GM12892 (cell line): Measurements from ENCODE around the gene SP100.
A peak's percentile ranks its signal among the peaks of the same experiment; 100 is the strongest.
"Not testable (repeated sequence)": the region's sequence is repeated elsewhere in the genome, so short reads cannot be mapped to it uniquely, and the experiment has no call there.

Experiments
- DNase-seq: peaks from one replicate; pipeline ENCODE4 v3.0.0; 2011; ENCODE audit not compliant: insufficient read length
- FAIRE-seq: peaks from 2 replicates; lab custom pipeline; 2011; peaks lifted over from hg19 to GRCh38; lab: Jason Lieb, UNC
- POLR2A ChIP-seq: IDR thresholded peaks from 2 replicates; pipeline ENCODE4 v1.6.1; 2011; ENCODE audit warnings: low read depth, low read length, control low read depth
- POLR2AphosphoS5 ChIP-seq: IDR thresholded peaks from 2 replicates; pipeline ENCODE4 v1.6.1; 2011; ENCODE audit warnings: low read depth, low read length, control low read depth
- TAF1 ChIP-seq: IDR thresholded peaks from 2 replicates; pipeline ENCODE4 v1.6.1; 2011; ENCODE audit warnings: low read depth, mild to moderate bottlenecking, control low read depth, low read length, borderline replicate concordance

SP100 gene

GRCh38 chr2:230423851-230424458 lies 8.0 kb downstream of the SP100 start:
- TF ChIP-seq POLR2AphosphoS5 (no peak), POLR2A (no peak), TAF1 (no peak)

GRCh38 chr2:230425377-230425776 lies 9.4 kb downstream of the SP100 start:
- TF ChIP-seq POLR2A = no peak
- no peak for DNase-seq
- FAIRE-seq = peak; percentile 50

More at GRCh38 chr2:230423851-230424458, 8.0 kb downstream of the SP100 start:
- FAIRE-seq (peak; percentile 76), DNase-seq (no peak)

- FAIRE-seq (no peak), DNase-seq (no peak)
- TF ChIP-seq TAF1 (no peak), POLR2A (no peak), POLR2AphosphoS5 (no peak)
Observed at GRCh38 chr2:230429513-230429912, 13.5 kb downstream of the SP100 start.

- DNase-seq = no peak
- peak; percentile 73 for FAIRE-seq
- no peak for TF ChIP-seq POLR2AphosphoS5
- no peak for TF ChIP-seq POLR2A
- no peak for TF ChIP-seq TAF1
Observed at GRCh38 chr2:230430957-230431910, 15.2 kb downstream of the SP100 start.

- DNase-seq (no peak), FAIRE-seq (peak; percentile 46)
- no peak for TF ChIP-seq POLR2A
Observed at GRCh38 chr2:230434677-230435324, 18.8 kb downstream of the SP100 start.

GRCh38 chr2:230435431-230435830 lies 19.4 kb downstream of the SP100 start:
- FAIRE-seq (no peak), DNase-seq (no peak)
- no peak for TF ChIP-seq POLR2AphosphoS5
- no peak for TF ChIP-seq POLR2A
- no peak for TF ChIP-seq TAF1

GRCh38 chr2:230439121-230439520 lies 23.1 kb downstream of the SP100 start:
- DNase-seq, FAIRE-seq: not testable (repeated sequence)

- no peak for DNase-seq
- TF ChIP-seq TAF1 = no peak
- TF ChIP-seq POLR2AphosphoS5 = no peak
- TF ChIP-seq POLR2A = no peak
- FAIRE-seq = peak; percentile 71
Observed at GRCh38 chr2:230439590-230439989, 23.6 kb downstream of the SP100 start.

GRCh38 chr2:230441227-230441897 lies 25.4 kb downstream of the SP100 start:
- TF ChIP-seq POLR2AphosphoS5 = no peak
- no peak for TF ChIP-seq TAF1
- TF ChIP-seq POLR2A = no peak

GRCh38 chr2:230443541-230443940 lies 27.5 kb downstream of the SP100 start:
- 0 out of 2 replicates have a peak, but pooled peaks have one; percentile 32 for TF ChIP-seq POLR2A
- no peak for TF ChIP-seq TAF1
- TF ChIP-seq POLR2AphosphoS5 = no peak
- no peak for DNase-seq
- FAIRE-seq = peak; percentile 78

More at GRCh38 chr2:230441227-230441897, 25.4 kb downstream of the SP100 start:
- DNase-seq = peak; percentile 10
- peak; percentile 94 for FAIRE-seq

GRCh38 chr2:230444832-230445231 lies 28.8 kb downstream of the SP100 start:
- TF ChIP-seq POLR2AphosphoS5 = no peak
- no peak for TF ChIP-seq TAF1
- TF ChIP-seq POLR2A = no peak
- peak; percentile 89 for FAIRE-seq

GRCh38 chr2:230447036-230447435 lies 31.0 kb downstream of the SP100 start:
- peak; percentile 80 for FAIRE-seq
- 0 out of 2 replicates have a peak, but pooled peaks have one; percentile 0 for TF ChIP-seq POLR2A
- no peak; the same call in 1 of the 2 replicates for TF ChIP-seq POLR2AphosphoS5
- TF ChIP-seq TAF1 = no peak
- no peak for DNase-seq

More at GRCh38 chr2:230444832-230445231, 28.8 kb downstream of the SP100 start:
- no peak for DNase-seq
